HUES6 (cell line): Measurements from ENCODE around the gene GRPEL1.

ENCODE experiments used
- H3K27ac ChIP-seq: 2 replicates; pipeline ENCODE4 v1.7.0; 2013; ENCODE audit warnings: low read depth, mild to moderate bottlenecking, low read length, inconsistent platforms
- H3K27me3 ChIP-seq: 2 replicates; pipeline ENCODE4 v1.6.1; 2013; ENCODE audit warnings: low read length; ENCODE audit not compliant: control insufficient read depth, insufficient read depth
- H3K36me3 ChIP-seq: 2 replicates; pipeline ENCODE4 v1.6.1; 2013; ENCODE audit warnings: low read length; ENCODE audit not compliant: control insufficient read depth, insufficient read depth
- H3K4me1 ChIP-seq: 2 replicates; pipeline ENCODE4 v1.6.1; 2013; ENCODE audit warnings: low read length; ENCODE audit not compliant: control insufficient read depth, insufficient read depth
- H3K4me3 ChIP-seq: 2 replicates; pipeline ENCODE4 v1.5.1; 2013; ENCODE audit warnings: low read depth, low read length
- H3K9ac ChIP-seq: one replicate; pipeline ENCODE4 v1.6.1; 2013; ENCODE audit warnings: mild to moderate bottlenecking, low read length
- H3K9me3 ChIP-seq: 2 replicates; pipeline ENCODE4 v1.6.1; 2013; ENCODE audit warnings: low read depth, low read length; ENCODE audit not compliant: control insufficient read depth, insufficient read depth

The GRPEL1 gene

GRCh38 chr4:7052313-7052712 lies 15.6 kb downstream of the GRPEL1 start:
- H3K9me3 ChIP-seq, result no peaks in the 10 kb centered on the region
- H3K27me3 ChIP-seq, result no peaks in the 10 kb centered on the region
- H3K4me3 ChIP-seq, result no peak overlapping the region
- H3K4me1 ChIP-seq, result no peaks in the 10 kb centered on the region
- no peak overlapping the region for H3K9ac ChIP-seq
- H3K36me3 ChIP-seq, result peaks cover 22% of the 10 kb centered on the region
- H3K27ac ChIP-seq, result no peak overlapping the region

- Histone ChIP-seq H3K36me3 (peaks cover 22% of the 10 kb centered on the region), H3K4me3 (no peak overlapping the region), H3K9ac (no peak overlapping the region), H3K27me3 (no peaks in the 10 kb centered on the region), H3K9me3 (no peaks in the 10 kb centered on the region), H3K27ac (no peak overlapping the region), H3K4me1 (no peaks in the 10 kb centered on the region)
Measured at GRCh38 chr4:7051905-7052304, 16.0 kb downstream of the GRPEL1 start.

DNA sequence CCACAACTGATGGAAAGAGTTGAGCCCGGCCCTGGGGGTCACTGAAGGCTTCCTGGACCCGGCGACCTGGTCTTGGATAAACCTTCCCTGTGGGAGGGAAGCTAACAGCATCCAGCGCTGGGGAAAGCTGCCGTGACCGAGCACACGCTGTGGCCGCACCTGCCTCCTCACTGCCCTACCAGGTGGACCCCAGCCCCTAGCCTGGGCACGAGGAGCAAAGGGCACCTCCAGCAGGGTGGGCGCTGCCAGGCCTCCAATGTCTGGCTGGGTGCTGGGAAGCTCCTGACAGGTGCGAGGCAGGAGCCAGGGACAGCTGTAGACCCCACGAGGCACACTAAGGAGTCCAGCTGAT lies 16.7 kb downstream of the GRPEL1 start:
- H3K4me3 ChIP-seq, result no peak overlapping the region
- no peak overlapping the region for H3K9ac ChIP-seq
- H3K9me3 ChIP-seq, result no peaks in the 10 kb centered on the region
- no peaks in the 10 kb centered on the region for H3K4me1 ChIP-seq
- no peak overlapping the region for H3K27ac ChIP-seq
- H3K27me3 ChIP-seq, result no peaks in the 10 kb centered on the region
- peaks cover 20% of the 10 kb centered on the region for H3K36me3 ChIP-seq

DNA sequence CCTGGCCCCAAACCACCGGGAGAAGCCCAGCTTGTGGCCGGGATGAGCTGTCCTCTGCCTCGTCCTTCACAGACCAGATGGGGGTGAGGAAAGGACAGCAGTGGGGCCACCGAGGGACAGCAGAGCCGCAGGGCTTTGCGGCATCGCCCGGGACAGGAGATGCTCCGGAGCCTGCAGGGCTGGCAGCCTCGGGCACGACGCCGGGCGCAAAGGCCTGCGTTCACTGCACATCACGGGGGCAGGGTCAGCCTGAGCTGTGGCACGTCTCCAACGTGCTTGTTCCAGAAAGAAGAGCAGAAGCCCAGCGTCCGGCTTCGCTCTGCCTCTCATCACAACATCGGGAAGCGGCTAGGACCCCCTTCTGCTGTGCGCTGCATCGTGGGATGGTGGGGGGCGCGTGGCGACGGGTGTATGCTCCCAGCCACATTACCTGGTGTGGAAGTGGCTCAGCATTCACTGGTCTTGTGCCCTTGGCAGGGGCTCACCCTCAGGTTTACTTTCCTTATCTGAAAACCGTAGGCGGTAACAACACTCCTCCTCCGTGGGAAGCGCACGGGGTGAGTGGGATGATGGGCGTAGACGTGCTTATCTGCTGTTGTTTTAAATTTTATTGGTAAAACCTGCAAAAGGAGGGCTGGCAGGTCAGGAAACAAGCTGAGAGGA lies 17.3 kb downstream of the GRPEL1 start:
- no peak overlapping the region for H3K9ac ChIP-seq
- H3K9me3 ChIP-seq, result no peaks in the 10 kb centered on the region
- 0 out of 2 replicates have a peak, but pooled peaks cover 4% of the 10 kb centered on the region for H3K4me1 ChIP-seq
- peaks cover 15% of the 10 kb centered on the region for H3K36me3 ChIP-seq
- H3K4me3 ChIP-seq, result no peak overlapping the region
- no peak overlapping the region for H3K27ac ChIP-seq
- H3K27me3 ChIP-seq, result no peaks in the 10 kb centered on the region

DNA sequence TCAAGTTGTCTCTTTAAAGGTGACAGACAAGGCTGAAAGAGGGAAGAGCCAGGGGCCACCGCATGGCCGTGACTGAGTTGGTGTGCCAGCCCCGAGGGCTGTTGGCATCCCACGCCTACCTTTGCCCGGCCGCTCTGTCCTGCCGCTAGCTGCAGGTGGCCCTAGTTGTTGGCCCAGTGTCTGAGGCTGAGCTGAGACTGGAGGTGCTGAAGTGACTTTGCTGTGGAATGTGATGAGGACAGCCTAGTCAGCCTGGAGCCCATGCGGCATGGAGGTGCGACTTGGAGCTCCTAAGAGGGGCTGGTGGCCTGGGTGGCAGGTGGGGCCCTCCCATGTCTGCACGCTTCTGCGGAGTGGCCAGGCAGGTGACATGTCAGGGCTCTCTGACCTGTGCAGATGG lies 18.1 kb downstream of the GRPEL1 start:
- Histone ChIP-seq H3K27me3 (no peaks in the 10 kb centered on the region), H3K27ac (no peak overlapping the region), H3K4me1 (0 out of 2 replicates have a peak, but pooled peaks cover 4% of the 10 kb centered on the region), H3K9me3 (no peaks in the 10 kb centered on the region), H3K9ac (no peak overlapping the region), H3K36me3 (peaks cover 6% of the 10 kb centered on the region), H3K4me3 (no peak overlapping the region)

- peaks cover 3% of the 10 kb centered on the region for H3K36me3 ChIP-seq
- no peak overlapping the region for H3K27ac ChIP-seq
- H3K9me3 ChIP-seq, result no peaks in the 10 kb centered on the region
- no peak overlapping the region for H3K9ac ChIP-seq
- H3K27me3 ChIP-seq, result peaks cover 2% of the 10 kb centered on the region
- peaks cover 8% of the 10 kb centered on the region for H3K4me1 ChIP-seq
- no peak overlapping the region for H3K4me3 ChIP-seq
Measured at GRCh38 chr4:7049295-7049694, 18.6 kb downstream of the GRPEL1 start.

DNA sequence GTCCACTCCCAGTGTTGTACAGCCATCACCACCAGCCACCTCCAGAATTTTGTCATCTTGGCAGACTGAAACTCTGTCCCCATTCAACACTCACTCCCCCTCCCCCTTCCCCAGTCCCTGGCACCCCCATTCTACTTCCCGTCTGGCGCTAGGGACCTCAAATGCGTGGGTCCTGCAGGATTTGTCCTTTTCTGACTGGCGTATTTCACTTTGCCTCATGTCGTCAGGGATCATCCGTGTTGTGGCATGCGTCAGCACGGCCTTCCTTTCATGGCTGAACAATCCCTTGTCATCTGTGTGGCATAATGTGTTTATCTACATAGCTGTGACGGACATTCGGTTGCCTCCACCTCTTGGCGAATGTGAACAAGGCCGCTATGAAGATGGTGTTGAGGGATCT lies 19.2 kb downstream of the GRPEL1 start:
- H3K27me3 ChIP-seq, result peaks cover 7% of the 10 kb centered on the region
- no peak overlapping the region for H3K9ac ChIP-seq
- H3K4me1 ChIP-seq, result peaks cover 13% of the 10 kb centered on the region
- no peak overlapping the region for H3K27ac ChIP-seq
- H3K9me3 ChIP-seq, result no peaks in the 10 kb centered on the region
- H3K36me3 ChIP-seq, result no peaks in the 10 kb centered on the region
- H3K4me3 ChIP-seq, result no peak overlapping the region

DNA sequence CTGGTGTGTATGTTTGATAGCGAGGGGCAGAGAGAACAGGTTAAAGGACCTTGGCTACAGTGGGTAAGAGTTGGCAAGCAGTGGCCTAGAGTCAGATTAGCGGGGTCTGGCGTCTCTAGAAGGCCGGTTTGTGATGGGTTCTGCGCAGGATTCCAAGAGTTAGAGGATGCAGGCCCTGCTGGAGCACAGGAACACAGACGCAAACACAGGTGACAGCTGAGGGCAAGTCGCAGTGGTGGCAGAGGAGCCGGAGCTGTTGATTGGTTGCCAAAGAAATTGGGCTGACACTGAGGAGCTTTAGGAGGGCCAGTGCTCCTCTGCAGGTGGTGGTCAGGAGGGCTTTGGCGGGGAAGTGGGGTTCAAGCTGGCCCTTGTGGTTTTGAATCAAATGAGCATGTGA lies 20.9 kb downstream of the GRPEL1 start:
- Histone ChIP-seq H3K9ac (no peak overlapping the region), H3K27ac (no peak overlapping the region)

GRCh38 chr4:7045961-7046921 lies 21.6 kb downstream of the GRPEL1 start:
- Histone ChIP-seq H3K9ac (no peak overlapping the region), H3K9me3 (no peaks in the 10 kb centered on the region), H3K4me3 (no peak overlapping the region), H3K36me3 (no peaks in the 10 kb centered on the region), H3K4me1 (peaks cover 18% of the 10 kb centered on the region), H3K27ac (no peak overlapping the region), H3K27me3 (peaks cover 19% of the 10 kb centered on the region)

More for the DNA sequence above, 20.9 kb downstream of the GRPEL1 start:
- Histone ChIP-seq H3K4me1 (peaks cover 15% of the 10 kb centered on the region), H3K36me3 (no peaks in the 10 kb centered on the region), H3K9me3 (no peaks in the 10 kb centered on the region), H3K27me3 (peaks cover 12% of the 10 kb centered on the region), H3K4me3 (no peak overlapping the region)

GRCh38 chr4:7045553-7045952 lies 22.3 kb downstream of the GRPEL1 start:
- H3K9me3 ChIP-seq, result no peaks in the 10 kb centered on the region
- peaks cover 18% of the 10 kb centered on the region for H3K4me1 ChIP-seq
- no peak overlapping the region for H3K4me3 ChIP-seq
- no peak overlapping the region for H3K27ac ChIP-seq
- peaks cover 26% of the 10 kb centered on the region for H3K27me3 ChIP-seq
- H3K36me3 ChIP-seq, result no peaks in the 10 kb centered on the region
- no peak overlapping the region for H3K9ac ChIP-seq
